Hematopoietic multipotent progenitor cell treated with erythropoietin and hydrocortisone succinate and interleukin-3 and kit ligand, for 6 days (in vitro differentiated cells): ENCODE results near the gene BRIX1.
"Not testable (repeated sequence)": the region's sequence is repeated elsewhere in the genome, so short reads cannot be mapped to it uniquely, and the experiment has no call there.

Experiments used
- DNase-seq: peaks from one replicate; pipeline ENCODE4 v3.0.0-alpha.2; 2015

The BRIX1 gene

DNA sequence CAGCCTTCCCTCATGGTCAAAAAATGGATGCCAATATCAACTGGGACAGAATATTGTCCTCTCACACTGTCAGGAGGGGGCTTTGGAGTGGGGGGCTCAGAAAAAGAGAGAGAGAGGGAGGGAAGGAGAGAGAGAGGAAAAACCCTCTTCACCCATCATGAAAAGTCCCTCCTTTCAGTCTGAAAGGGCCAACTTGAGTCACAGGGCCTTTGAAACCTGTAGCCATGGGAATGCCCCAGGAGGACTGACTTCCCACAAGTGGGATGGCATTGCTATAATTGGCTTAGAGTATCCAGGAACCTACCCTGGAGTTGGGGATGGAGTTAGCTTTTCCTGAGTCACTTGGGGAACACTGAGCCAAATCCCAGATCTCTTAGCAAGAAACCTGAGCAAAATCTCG is 55.0 kb downstream of the BRIX1 start:
- DNase-seq: no peak

DNA sequence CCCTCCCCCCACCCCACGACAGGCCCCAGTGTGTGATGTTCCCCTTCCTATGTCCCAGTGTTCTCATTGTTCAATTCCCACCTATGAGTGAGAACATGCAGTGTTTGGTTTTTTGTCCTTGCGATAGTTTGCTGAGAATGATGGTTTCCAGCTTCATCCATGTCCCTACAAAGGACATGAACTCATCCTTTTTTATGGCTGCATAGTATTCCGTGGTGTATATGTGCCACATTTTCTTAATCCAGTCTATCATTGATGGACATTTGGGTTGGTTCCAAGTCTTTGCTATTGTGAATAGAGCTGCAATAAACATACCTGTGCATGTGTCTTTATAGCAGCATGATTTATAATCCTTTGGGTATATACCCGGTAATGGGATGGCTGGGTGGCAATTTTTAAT is 56.1 kb downstream of the BRIX1 start:
- not testable (repeated sequence) for DNase-seq
